HG03103 (cell line): ENCODE results near the gene NTN1.
"Not testable (repeated sequence)": the region's sequence is repeated elsewhere in the genome, so short reads cannot be mapped to it uniquely, and the experiment has no call there.

Experiments
- ATAC-seq: cut with Tn5 transposase; IDR thresholded peaks from one replicate; pipeline ENCODE4 v1.9.1; 2021; ENCODE audit warnings: low read depth; ENCODE audit not compliant: unreplicated experiment

The NTN1 gene

DNA sequence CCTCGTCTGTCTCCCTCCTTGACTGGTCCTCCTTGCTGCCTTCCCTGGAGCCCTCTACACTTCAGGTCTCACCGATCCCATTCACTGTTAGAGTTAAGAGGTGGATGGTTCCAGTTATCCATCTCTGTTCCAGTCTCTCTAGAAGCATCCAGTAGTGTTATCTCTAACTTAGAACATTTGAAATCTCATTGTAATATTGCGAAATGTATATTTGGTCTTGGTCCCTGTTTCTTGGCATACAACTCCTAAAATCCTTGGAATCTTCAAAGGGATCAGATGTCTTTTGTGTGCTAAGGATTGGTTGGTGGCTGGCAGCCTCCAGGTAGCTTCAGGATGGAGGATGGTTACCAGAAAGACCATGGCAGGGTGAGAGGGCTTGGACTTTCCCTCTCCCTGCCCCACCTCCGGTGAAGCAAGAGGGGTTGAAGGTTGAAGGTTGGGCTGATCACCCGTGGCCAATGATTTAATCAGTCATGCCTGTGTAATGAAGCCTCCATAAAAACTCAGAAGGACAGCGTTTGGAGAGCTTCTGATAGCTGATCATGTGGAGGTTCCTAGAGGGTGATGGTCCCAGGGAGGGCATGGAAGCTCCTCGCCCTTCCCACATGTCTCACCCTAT, 59.1 kb downstream of the NTN1 start:
- no peak for ATAC-seq

- no peak for ATAC-seq
These were observed 59.7 kb downstream of the NTN1 start for GRCh38 chr17:9080983-9081382.

DNA sequence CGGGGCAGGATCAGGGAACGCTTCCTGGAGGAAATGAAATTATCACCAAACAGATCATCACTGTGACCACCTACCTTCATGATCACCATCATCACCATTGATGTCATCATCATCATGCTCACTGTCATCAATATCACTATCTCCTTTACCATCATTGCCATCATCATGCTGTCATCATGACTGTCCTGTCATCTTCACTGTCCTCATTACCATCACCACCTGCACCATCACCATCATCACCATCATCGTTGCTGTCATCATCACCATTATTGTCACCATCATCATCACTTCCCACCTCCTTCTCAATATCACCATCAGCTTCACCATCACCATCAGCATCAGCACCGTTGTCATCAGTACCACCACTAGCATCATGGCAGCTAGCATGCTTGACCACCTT, 65.3 kb downstream of the NTN1 start:
- ATAC-seq = no peak

GRCh38 chr17:9087921-9088320, 66.6 kb downstream of the NTN1 start:
- ATAC-seq = no peak

- ATAC-seq = no peak
These were observed 69.4 kb downstream of the NTN1 start for GRCh38 chr17:9090641-9091096.

GRCh38 chr17:9094193-9094592, 72.9 kb downstream of the NTN1 start:
- no peak for ATAC-seq

GRCh38 chr17:9095390-9095789, 74.1 kb downstream of the NTN1 start:
- ATAC-seq = no peak

DNA sequence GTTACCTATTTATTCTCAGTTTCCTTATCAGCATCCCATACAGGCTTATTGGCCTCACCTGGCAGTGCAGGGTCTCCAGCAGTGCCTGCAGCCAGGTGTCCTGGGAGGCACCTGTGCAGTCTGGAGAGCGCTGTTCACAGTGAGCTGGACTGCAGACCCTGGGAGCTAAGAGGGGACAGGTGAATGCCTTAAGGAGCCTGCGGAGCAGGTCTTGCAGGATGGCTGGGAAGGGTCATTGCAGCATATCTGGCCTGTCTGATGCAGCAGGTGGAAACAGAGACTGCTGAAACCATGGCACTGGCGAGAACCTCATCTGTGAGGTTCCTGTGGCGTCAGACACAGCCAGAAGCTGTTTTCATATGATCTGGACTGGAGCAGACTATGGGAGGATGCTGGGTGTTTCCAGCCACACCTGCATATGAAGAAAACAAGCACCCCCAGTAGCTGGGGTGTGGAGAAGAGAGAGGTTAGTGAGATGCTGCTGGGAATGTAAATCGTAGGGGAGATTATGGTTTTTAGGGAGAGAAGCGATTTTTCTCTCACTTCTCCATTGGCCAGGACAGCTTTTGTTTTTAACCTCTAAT, 77.0 kb downstream of the NTN1 start:
- no peak for ATAC-seq

DNA sequence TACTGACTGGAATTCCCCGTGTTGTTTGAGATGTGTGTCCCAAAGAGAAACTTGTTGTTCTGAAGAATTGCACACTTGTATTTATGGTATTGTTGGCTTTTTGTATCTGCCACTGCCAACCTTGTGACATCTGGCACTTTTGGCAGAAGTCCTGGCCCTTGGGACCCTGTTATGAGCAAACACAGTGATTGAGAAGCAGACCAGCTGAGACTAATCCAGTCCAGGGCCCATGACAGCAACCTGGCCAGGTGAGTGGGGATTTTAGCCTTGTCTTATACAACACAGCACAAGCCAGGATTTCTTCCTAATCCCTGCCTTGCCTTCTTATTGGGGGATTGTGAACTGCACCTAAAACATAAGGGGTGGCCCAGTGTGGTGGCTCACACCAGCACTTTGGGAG, 80.0 kb downstream of the NTN1 start:
- ATAC-seq = no peak

GRCh38 chr17:9103193-9103592, 81.9 kb downstream of the NTN1 start:
- ATAC-seq = not testable (repeated sequence)

DNA sequence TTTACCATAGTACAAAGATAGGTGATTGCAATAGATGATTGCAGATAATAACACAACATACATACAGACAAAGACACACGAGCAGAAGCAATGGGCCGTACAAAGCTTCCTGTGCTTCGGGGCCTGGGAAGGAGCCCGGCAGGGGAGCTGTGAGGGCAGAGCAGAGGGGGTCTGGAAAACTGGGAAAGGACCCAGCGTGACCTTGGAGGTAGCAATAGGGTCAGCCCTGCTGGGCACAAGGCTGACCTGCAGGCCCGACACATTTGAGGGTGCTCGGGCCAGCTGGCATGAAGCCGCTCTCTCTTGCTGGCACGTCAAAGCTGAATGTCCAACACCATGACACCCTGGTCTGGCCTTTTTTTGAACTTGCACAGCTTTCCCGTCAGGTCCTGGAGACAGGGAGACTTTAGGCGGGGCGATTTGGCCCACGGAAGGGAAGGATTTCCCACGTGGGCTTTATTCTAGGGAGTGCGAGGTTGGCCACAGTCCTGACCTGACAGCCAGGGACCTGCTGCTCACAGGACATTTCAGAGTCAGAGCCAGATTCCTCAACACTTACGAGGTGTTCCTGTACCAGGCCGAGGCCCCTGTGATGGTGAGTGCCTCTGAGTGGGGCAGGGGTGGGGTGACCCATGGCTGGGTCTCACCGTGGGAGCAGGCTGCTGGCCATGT, 83.2 kb downstream of the NTN1 start:
- no peak for ATAC-seq

DNA sequence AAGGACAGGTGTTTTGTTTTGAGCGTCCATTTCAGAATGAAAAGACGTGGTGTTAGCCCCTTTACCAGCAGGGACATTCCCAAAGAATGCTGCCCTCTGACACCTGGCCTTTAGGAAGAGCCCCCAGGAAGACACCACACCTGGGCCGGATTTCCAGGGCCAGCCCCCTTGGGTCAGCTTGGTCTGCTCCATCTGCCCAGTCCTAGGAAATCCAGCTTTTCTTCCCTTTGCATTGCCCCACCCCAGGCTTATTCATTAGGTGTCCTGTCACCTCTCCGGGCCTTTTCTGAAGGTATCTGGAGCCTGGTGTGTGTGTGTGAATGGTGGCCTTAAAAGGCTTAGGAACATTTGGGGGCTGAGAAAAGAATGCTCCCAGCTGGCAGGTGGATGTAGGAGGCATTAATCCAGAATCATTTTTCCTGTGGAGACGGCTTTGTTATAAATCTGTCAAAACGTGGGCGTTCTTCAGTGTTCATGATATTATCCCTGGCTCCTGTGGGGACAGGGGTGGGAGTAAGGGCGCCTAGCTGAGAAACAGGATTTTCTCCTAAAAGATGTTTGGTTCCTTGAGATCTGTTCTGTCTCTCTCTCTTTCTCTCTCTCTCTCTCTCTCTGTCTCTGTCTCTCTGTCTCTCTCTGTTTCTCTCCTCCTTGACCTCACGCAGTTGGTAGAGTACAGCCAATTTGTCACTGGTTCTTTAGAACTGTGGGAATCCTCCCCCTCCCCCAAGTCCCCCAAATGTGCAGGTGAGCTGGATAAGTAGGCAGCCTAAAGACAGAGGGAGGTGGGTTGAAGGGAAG, 84.0 kb downstream of the NTN1 start:
- no peak for ATAC-seq

- not testable (repeated sequence) for ATAC-seq
These were observed 85.0 kb downstream of the NTN1 start for GRCh38 chr17:9106278-9106677.

DNA sequence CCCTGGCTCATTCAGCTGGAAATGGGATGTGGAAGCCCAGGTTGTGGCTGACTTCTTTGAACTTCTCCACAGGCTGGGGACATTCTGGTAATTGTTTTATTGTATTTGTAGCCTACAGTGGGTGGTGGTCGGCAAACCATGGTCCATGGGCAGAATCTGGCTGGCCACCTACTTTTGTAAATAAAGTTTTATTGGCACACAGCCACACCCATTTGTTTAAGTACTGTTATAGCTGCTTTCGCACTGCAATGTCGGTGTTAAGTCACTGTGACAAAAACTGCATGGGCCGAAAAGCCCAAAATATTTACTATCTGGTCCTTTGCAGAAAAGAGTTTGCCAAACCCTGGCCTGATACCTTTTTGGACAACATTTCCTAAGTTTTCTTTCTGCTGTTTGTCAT, 86.2 kb downstream of the NTN1 start:
- ATAC-seq = no peak

DNA sequence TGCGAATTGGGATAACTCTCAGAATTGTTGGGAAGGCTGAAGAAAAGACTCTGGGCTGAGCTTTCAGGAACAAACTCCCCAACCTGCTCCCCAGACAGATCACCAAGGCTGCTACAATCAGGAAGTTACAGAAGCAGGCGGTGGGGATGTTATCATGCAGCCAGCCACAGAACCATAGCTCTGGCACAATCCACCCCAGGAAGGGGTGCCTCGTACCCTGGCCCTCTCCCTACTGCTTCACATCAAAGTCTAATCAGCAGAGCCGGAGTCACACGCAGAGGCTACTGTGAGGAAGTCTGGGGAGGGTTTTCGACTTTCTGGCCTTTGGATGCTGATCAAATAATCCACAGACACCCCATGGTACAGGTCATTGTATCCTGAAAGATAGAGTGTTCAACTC, 86.8 kb downstream of the NTN1 start:
- ATAC-seq = no peak

- ATAC-seq = no peak
These were observed 88.6 kb downstream of the NTN1 start for GRCh38 chr17:9109933-9110332.

DNA sequence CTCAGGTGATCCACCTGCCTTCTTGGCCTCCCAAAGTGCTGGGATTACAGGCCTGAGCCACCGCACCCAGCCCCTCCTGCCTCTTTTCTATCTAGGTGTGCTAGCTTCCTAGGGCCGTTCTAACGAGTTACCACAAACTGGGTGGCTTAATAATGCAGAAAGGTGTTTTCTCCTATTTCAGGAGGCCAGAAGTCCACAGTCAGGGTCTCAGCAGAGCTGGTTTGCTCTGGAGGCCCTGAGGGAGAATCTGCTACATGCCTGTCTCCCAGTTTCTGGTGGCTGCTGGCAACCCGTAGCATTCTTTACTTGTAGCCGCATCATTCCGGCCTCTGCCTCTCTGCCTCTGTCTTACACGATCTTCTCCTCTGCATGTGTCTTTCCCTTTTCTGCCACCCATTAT, 89.2 kb downstream of the NTN1 start:
- ATAC-seq = no peak

DNA sequence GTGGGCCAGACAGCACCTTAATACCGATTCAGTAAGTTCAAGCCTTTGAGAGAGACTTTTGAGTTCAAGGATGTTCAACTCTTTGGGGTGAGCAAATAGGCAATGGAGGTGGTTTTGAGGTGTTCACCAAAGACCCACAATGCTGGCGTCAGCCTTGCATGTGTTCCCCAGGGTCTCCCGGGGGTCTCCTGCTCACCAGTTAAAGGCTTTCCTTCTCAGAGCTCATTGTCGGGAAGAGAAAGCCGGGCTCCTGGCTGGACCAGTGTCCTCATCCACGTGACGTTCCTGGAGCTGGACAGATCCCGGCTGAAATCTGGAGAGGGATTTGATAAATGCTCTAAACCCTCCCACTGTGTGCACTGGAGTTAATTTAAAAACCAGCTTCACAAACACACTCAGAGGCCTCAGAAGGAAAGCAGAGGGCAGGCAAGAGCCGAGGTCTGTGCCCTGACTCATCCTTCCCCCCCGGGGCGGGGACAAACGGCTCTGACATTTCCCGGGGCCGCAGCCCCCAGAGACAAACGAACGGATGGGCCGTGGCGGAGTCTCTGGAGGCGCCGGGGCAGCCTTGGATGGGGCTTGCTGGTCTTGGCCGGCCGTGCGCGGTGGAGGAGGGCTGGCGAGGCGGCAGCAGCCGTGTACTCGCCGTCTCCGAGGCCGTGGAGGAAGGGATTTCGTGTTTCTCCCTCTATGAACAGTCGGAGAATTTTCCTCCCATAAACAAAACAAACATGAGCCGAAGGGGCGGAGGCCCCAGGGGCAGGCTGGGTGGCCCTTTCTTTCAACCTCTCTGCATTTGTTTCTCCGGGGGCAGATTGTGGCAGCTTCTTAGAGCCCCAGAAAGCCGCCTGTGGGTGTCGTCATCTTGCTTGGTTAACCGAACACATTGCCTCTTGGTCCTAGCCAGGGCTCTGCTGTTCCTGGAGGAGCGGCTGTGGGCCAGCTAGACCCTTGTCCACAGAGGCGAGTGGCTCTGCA, 94.2 kb downstream of the NTN1 start:
- no peak for ATAC-seq

DNA sequence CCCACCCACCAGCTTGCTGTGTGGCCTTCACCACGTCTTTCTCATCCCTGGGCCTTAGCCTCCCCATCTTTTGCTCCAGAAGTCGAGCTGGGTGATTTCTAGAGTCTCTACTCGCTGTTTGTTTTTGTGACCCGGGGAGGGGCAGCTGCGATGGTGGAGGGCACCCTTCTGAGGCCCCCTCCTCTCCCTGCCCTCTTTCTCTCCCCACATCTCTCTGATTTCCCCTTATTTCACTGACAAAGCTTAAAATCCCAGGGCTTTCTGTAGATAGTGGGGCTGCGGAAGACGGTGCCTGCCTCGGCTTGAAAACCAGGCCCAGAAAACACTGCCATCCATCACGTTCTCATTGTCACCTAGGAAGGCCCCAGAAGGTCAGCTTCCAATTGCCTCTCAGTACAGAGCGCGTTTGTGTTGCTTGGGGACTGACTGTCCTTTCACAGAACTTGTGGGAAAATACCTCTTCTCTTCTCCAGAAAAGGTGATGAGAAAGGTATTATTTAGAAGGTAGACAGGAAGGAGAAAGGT, 95.1 kb downstream of the NTN1 start:
- no peak for ATAC-seq
